HEK293 (cell line): ENCODE results near the gene TSHZ2.

Experiments
- RBAK ChIP-seq: fragments of 450-650 bp; formaldehyde crosslinking; IDR thresholded peaks from 2 replicates; pipeline ENCODE4 v1.5.1; 2016; ENCODE audit warnings: missing biosample characterization, missing genetic modification characterization
- TCF7L2 ChIP-seq: IDR thresholded peaks from 2 replicates; pipeline ENCODE4 v1.6.1; 2011; ENCODE audit warnings: low read depth, mild to moderate bottlenecking, inconsistent platforms, low read length, moderate library complexity, borderline replicate concordance
- ZNF16 ChIP-seq: fragments of 450-650 bp; formaldehyde crosslinking; IDR thresholded peaks from 2 replicates; pipeline ENCODE4 v1.5.1; 2016; ENCODE audit warnings: low read depth, missing biosample characterization, missing genetic modification characterization
- TF ChIP-seq, protein P1 (sequence below): fragments of 450-650 bp; formaldehyde crosslinking; IDR thresholded peaks from 2 replicates; pipeline ENCODE4 v1.5.1; 2016; ENCODE audit warnings: missing biosample characterization, missing genetic modification characterization
- TF ChIP-seq, protein P2 (sequence below): fragments of 450-650 bp; formaldehyde crosslinking; IDR thresholded peaks from 2 replicates; pipeline ENCODE4 v1.5.1; 2016; ENCODE audit warnings: missing biosample characterization, missing genetic modification characterization

DNA sequence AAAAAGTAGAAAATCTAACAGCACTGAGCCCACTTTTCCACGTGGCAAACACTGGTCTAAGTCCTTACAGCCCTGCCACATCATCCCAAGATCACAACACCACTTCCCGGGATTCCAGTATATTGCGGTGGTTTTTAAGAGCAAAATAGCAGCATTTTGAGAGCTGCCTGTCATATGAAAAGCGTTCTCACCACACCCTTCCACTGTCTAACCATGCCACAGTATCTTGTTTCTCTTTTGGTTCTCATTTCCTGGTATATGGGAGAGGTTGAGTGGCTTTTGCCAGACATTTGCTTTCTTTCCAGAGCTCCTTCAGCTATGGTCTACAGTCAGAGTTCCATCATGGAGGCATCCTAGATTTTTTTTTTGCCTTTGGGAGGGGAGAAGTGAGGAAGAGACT, 243.0 kb downstream of the TSHZ2 start:
- TF ChIP-seq, protein P1, sequence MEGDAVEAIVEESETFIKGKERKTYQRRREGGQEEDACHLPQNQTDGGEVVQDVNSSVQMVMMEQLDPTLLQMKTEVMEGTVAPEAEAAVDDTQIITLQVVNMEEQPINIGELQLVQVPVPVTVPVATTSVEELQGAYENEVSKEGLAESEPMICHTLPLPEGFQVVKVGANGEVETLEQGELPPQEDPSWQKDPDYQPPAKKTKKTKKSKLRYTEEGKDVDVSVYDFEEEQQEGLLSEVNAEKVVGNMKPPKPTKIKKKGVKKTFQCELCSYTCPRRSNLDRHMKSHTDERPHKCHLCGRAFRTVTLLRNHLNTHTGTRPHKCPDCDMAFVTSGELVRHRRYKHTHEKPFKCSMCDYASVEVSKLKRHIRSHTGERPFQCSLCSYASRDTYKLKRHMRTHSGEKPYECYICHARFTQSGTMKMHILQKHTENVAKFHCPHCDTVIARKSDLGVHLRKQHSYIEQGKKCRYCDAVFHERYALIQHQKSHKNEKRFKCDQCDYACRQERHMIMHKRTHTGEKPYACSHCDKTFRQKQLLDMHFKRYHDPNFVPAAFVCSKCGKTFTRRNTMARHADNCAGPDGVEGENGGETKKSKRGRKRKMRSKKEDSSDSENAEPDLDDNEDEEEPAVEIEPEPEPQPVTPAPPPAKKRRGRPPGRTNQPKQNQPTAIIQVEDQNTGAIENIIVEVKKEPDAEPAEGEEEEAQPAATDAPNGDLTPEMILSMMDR (tag by site-specific recombination): no peak
- no peak for TF ChIP-seq ZNF16 (tag by site-specific recombination)
- TF ChIP-seq RBAK (tag by site-specific recombination): no peak
- TF ChIP-seq TCF7L2: no peak
- TF ChIP-seq, protein P2, sequence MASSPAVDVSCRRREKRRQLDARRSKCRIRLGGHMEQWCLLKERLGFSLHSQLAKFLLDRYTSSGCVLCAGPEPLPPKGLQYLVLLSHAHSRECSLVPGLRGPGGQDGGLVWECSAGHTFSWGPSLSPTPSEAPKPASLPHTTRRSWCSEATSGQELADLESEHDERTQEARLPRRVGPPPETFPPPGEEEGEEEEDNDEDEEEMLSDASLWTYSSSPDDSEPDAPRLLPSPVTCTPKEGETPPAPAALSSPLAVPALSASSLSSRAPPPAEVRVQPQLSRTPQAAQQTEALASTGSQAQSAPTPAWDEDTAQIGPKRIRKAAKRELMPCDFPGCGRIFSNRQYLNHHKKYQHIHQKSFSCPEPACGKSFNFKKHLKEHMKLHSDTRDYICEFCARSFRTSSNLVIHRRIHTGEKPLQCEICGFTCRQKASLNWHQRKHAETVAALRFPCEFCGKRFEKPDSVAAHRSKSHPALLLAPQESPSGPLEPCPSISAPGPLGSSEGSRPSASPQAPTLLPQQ (tag by site-specific recombination): no peak
